Lower lobe of right lung (tissue), 2 donors: ENCODE data around the gene CALHM4. TPM values are rescaled to one million over a fixed set of nuclear protein-coding genes. Genes with fewer than 3 reads are reported as not detected.

Experiments used
- ATAC-seq, 2 donors: fragments of 200-7000 bp; cut with Tn5 transposase; one replicate each; pipeline ENCODE4 v1.9.1; 2020 to 2022; ENCODE audit warnings: mild to moderate bottlenecking in 2 of 2, moderate library complexity in 2 of 2
- DNase-seq: peaks from one replicate; pipeline ENCODE4 v3.0.0-alpha.2; 2020
- H3K27ac ChIP-seq: fragments of 200-600 bp; one replicate; pipeline ENCODE4 v1.8.0; 2022
- H3K27me3 ChIP-seq: fragments of 200-600 bp; one replicate; pipeline ENCODE4 v1.8.0; 2022; ENCODE audit warnings: low read depth
- H3K36me3 ChIP-seq: fragments of 200-600 bp; one replicate; pipeline ENCODE4 v1.8.0; 2022; ENCODE audit warnings: mild to moderate bottlenecking
- H3K4me1 ChIP-seq: fragments of 200-600 bp; one replicate; pipeline ENCODE4 v1.8.0; 2022
- H3K4me3 ChIP-seq: fragments of 200-600 bp; one replicate; pipeline ENCODE4 v1.8.0; 2022; ENCODE audit warnings: mild to moderate bottlenecking
- H3K9me3 ChIP-seq: fragments of 200-600 bp; one replicate; pipeline ENCODE4 v1.8.0; 2022
- CTCF ChIP-seq: fragments of 200-600 bp; IDR thresholded peaks from one replicate; pipeline ENCODE4 v1.8.0; 2022; ENCODE audit warnings: antibody characterized with exemption, mild to moderate bottlenecking
- intact Hi-C: fragments of 100-400 bp; cut with DNase I; formaldehyde crosslinking; loops from one replicate; pipeline ENCODE4 v1.11.0; 2022
- total RNA-seq: library from RNA; stranded (reverse); fragmentation: NEBNext Ultra II Directional; extraction: Animal tissue kit (Norgen Biotek cat#: 25700); gene quantifications from one replicate; pipeline ENCODE4 v1.2.1, GENCODE V29; 2021
- donor health status: DM: no; HTN: yes; CAD: no; lungs with severe emphysema.

Gene CALHM4
- total RNA-seq, 1 donor from 2014 or later: not detected

DNA sequence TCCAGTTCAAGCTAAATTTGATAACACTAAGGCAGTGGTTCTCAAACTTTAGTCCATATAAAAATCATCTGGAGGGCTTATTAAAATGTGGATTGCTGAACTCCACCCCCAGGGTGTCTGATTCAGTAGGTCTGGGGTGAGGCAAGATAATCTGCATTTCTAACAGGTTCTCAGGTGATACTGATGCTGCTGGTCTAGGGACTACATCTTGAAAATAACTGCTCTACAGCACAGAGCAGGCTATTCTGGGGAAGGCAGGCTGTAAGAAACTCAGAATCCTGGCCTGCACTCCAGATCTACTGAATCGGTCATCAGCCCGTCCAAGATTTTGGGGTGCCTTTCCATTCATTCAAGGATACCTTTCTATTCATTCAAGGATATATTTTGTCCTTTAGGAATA, 30.7 kb upstream of the CALHM4 start:
- DNase-seq: no peak
- Histone ChIP-seq H3K4me3 (no peak overlapping the region), H3K36me3 (no peaks in the 10 kb centered on the region), H3K27me3 (no peaks in the 10 kb centered on the region), H3K27ac (no peak overlapping the region), H3K9me3 (no peaks in the 10 kb centered on the region), H3K4me1 (no peaks in the 10 kb centered on the region)
- intact Hi-C loops: no loop called here
- TF ChIP-seq CTCF: no peak
- no peak for ATAC-seq

DNA sequence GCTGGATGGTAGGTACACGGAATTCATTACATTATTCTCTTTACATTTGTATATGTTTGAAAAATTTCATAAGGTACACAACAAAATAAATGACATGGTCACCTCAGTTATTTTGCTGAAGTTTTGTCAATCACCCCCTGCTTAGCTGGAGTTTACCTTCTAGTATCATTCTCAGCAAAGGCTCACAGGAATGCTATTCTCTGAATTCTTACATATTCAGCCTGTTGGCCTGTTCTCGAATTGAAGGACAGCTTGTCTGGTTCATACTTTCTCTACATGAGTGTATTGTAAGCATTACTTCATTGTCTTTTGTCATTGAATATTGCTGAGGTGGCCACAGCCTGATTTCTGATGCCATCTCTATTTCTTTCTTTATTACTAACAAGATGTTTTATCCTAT, 29.3 kb upstream of the CALHM4 start:
- Histone ChIP-seq H3K27me3 (no peaks in the 10 kb centered on the region), H3K4me3 (no peak overlapping the region), H3K9me3 (no peaks in the 10 kb centered on the region), H3K4me1 (no peaks in the 10 kb centered on the region), H3K27ac (no peak overlapping the region), H3K36me3 (no peaks in the 10 kb centered on the region)
- no peak for ATAC-seq
- intact Hi-C loops: no loop called here
- no peak for DNase-seq
- TF ChIP-seq CTCF: no peak

DNA sequence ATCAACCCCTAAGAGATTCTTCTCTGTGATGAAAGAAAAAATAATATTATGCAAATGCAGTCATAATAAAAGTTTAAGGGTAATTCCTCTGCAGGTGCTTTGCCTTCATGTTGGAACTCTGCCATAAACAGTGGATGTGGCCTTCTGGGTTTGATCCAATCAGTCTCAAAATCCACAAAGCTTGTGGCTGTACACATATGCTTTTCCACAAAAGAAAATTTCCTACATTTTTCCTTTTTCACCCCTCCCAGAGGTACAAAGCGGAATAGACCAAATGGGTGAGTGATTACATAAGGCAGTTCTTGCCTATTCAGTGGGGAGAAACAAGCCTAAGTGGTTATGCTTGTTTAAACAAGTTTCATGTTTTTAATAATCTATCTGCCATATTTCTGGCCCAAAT, 25.4 kb upstream of the CALHM4 start:
- H3K27me3 ChIP-seq: no peaks in the 10 kb centered on the region
- no peak for ATAC-seq
- no peak for DNase-seq
- intact Hi-C loops: no loop called here
- no peak for TF ChIP-seq CTCF
- no peaks in the 10 kb centered on the region for H3K9me3 ChIP-seq
- H3K27ac ChIP-seq: no peak overlapping the region
- no peaks in the 10 kb centered on the region for H3K36me3 ChIP-seq
- no peaks in the 10 kb centered on the region for H3K4me1 ChIP-seq
- no peak overlapping the region for H3K4me3 ChIP-seq

GRCh38 chr6:116528780-116529179, 24.8 kb upstream of the CALHM4 start:
- no peak for DNase-seq
- no peak for TF ChIP-seq CTCF
- Histone ChIP-seq H3K9me3 (no peaks in the 10 kb centered on the region), H3K4me3 (no peak overlapping the region), H3K27ac (no peak overlapping the region), H3K4me1 (no peaks in the 10 kb centered on the region), H3K36me3 (no peaks in the 10 kb centered on the region), H3K27me3 (no peaks in the 10 kb centered on the region)
- ATAC-seq: no peak
- intact Hi-C loops: no loop called here

DNA sequence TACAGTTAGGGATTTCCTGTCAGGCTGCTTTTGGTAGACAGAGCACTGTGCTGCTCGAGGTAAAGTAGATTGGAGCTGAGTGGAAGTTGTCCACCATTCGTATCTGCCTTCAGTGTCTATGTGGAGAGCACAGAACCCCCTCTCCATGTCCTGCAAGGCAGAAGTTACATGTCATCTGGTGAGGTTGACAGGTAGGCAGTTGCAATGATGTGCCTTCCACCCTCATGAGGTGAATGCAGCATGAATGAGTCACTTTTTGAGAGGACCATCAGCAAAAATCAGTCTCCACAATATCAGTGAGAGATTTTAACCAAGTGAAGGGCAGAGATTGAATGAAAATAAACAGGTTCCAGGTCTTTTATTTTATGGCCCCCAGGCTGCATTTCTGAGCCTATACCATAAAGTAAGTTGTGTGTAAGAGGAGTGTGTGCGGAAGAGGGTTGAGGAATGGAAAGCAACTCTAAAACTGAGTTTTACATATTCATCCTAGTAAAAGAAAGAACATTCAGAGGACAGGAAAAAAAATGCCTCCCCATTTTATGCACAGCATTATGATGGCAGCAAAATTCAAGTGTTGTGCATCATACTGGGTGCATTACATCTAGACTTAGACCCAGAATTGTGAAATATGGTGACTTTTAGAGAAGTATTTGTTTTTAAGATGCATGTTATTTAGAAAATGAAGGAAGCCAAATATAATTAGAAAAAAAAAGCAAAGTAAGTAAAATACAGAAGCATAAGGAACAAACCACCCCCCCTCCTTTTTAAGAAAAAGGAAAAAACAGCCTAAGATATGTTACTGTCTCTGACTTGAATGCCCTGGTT, 23.9 kb upstream of the CALHM4 start:
- no peaks in the 10 kb centered on the region for H3K27me3 ChIP-seq
- H3K4me1 ChIP-seq: no peaks in the 10 kb centered on the region
- intact Hi-C loops: no loop called here
- no peaks in the 10 kb centered on the region for H3K36me3 ChIP-seq
- no peaks in the 10 kb centered on the region for H3K9me3 ChIP-seq
- DNase-seq (no peak), ATAC-seq (no peak)
- no peak for TF ChIP-seq CTCF
- H3K4me3 ChIP-seq: no peak overlapping the region
- no peak overlapping the region for H3K27ac ChIP-seq
